CD4-positive, alpha-beta memory T cell (primary cell): ENCODE results near the gene CSTPP1. TPM values are rescaled to one million over a fixed set of nuclear protein-coding genes. Genes with fewer than 3 reads are reported as not detected.

Source experiments
- CTCF ChIA-PET: fragments of 350-600 bp; sonication (Branson Sonifier 250); formaldehyde crosslinking; loops from one replicate; lab custom pipeline; 2021; ENCODE audit warnings: inconsistent platforms; ENCODE audit not compliant: partially characterized antibody; lab: Charles Lee
- POLR2A ChIA-PET: fragments of 350-600 bp; sonication (Branson Sonifier 250); formaldehyde crosslinking; loops from one replicate; lab custom pipeline; 2021; ENCODE audit not compliant: partially characterized antibody; lab: Charles Lee
- DNase-seq, 5 donors: peaks; one replicate each; pipeline versions ENCODE4 v3.0.0 to v3.0.0-alpha.2; 2020 to 2022; ENCODE audit warnings: mixed read lengths in 1 of 5
- H3K27ac ChIP-seq: one replicate; pipeline ENCODE4 v1.7.0; 2013; ENCODE audit warnings: low read depth, low read length
- H3K27me3 ChIP-seq: 2 replicates; pipeline ENCODE4 v1.7.0; 2013; ENCODE audit warnings: mild to moderate bottlenecking, low read length, moderate library complexity; ENCODE audit not compliant: insufficient read depth
- H3K36me3 ChIP-seq: 2 replicates; pipeline ENCODE4 v1.7.0; 2013; ENCODE audit warnings: mild to moderate bottlenecking, low read length, moderate library complexity; ENCODE audit not compliant: insufficient read depth
- H3K4me1 ChIP-seq: 2 replicates; pipeline ENCODE4 v1.7.0; 2013; ENCODE audit warnings: mild to moderate bottlenecking, low read length, moderate library complexity; ENCODE audit not compliant: insufficient read depth
- H3K4me3 ChIP-seq, 2 donors: one replicate each; pipeline ENCODE4 v1.7.0; 2013; ENCODE audit warnings: low read length in 2 of 2, mild to moderate bottlenecking in 1 of 2
- H3K9me3 ChIP-seq, 2 donors: one replicate each; pipeline ENCODE4 v1.7.0; 2013; ENCODE audit warnings: low read length in 2 of 2, control low read depth in 1 of 2; ENCODE audit not compliant: control insufficient read depth in 1 of 2
- H3K27ac Mint-ChIP-seq, 7 donors: one replicate each; pipeline ENCODE4 v1.8.0; 2020 to 2021; ENCODE audit warnings: mixed read lengths in 7 of 7, mild to moderate bottlenecking in 6 of 7, inconsistent platforms in 3 of 7, moderate library complexity in 3 of 7
- H3K27me3 Mint-ChIP-seq, 2 donors: one replicate each; pipeline ENCODE4 v1.8.0; 2020 to 2021; ENCODE audit warnings: mixed read lengths in 2 of 2
- H3K36me3 Mint-ChIP-seq, 2 donors: one replicate each; pipeline ENCODE4 v1.8.0; 2020 to 2021; ENCODE audit warnings: mixed read lengths in 2 of 2, inconsistent platforms in 1 of 2, mild to moderate bottlenecking in 1 of 2
- H3K4me1 Mint-ChIP-seq, 4 donors: one replicate each; pipeline ENCODE4 v1.8.0; 2020 to 2021; ENCODE audit warnings: mixed read lengths in 4 of 4, mild to moderate bottlenecking in 1 of 4
- H3K4me3 Mint-ChIP-seq, 8 donors: one replicate each; pipeline ENCODE4 v1.8.0; 2020 to 2021; ENCODE audit warnings: mixed read lengths in 8 of 8, mild to moderate bottlenecking in 7 of 8, moderate library complexity in 6 of 8, inconsistent platforms in 3 of 8
- H3K9me3 Mint-ChIP-seq, 8 donors: one replicate each; pipeline ENCODE4 v1.8.0; 2020 to 2021; ENCODE audit warnings: mixed read lengths in 8 of 8, mild to moderate bottlenecking in 5 of 8, inconsistent platforms in 3 of 8, moderate library complexity in 1 of 8
- intact Hi-C: fragments of 100-400 bp; cut with micrococcal nuclease; formaldehyde crosslinking; loops from one replicate; pipeline ENCODE4 v1.15.1; 2023
- polyA plus RNA-seq, 2 donors: library from polyadenylated mRNA; unstranded; fragments of 300-500 nt; fragmentation: Illumina TruSeq; gene quantifications; one replicate each; pipeline ENCODE4 v1.2.3, GENCODE V29; 2021
- total RNA-seq, 2 experiments: library from RNA; stranded (reverse); gene quantifications; one replicate each; pipeline ENCODE4 v1.2.3, GENCODE V29; 2021

The CSTPP1 gene
- total and polyA plus RNA-seq, 4 experiments from 2014 or later, result 12.4 to 24.3 (median 17.8) TPM

GRCh38 chr11:47154616-47155570 is 218.3 kb downstream of the CSTPP1 start:
- CTCF ChIA-PET, result interaction anchor here (0.9 to 5.8 kb wide), 11 partner anchors 8 to 268 kb away, joined by 3 to 44 read pairs (median 4); partner anchors contain the start of gene ARFGAP2
- no peak overlapping the region for H3K27ac ChIP-seq
- H3K36me3 ChIP-seq, result no peaks in the 10 kb centered on the region
- H3K27ac Mint-ChIP-seq, result peak overlapping the region; percentile 20 to 90 (median 76)
- H3K27me3 Mint-ChIP-seq, result no peaks in the 10 kb centered on the region
- peaks cover 0 to 7% of the 10 kb centered on the region in 2 donors for H3K36me3 Mint-ChIP-seq
- H3K27me3 ChIP-seq, result no peaks in the 10 kb centered on the region
- no peak overlapping the region for H3K4me3 ChIP-seq
- POLR2A ChIA-PET, result interaction anchor here (0.7 to 1.1 kb wide), 3 partner anchors 9 to 218 kb away, joined by 3 to 4 read pairs (median 3); partner anchors contain the start of genes ACP2 and CSTPP1
- no peaks in the 10 kb centered on the region for H3K9me3 ChIP-seq
- peaks cover 33% of the 10 kb centered on the region for H3K4me1 ChIP-seq
- H3K4me1 Mint-ChIP-seq, result peaks cover 19 to 33% (median 24%) of the 10 kb centered on the region in 4 donors
- peak overlapping the region in 7 of 8 donors; percentile 21 to 81 (median 51) for H3K4me3 Mint-ChIP-seq
- intact Hi-C loops, result no loop called here
- no peaks in the 10 kb centered on the region for H3K9me3 Mint-ChIP-seq
- peak in 1 of 5 donors; percentile 28 for DNase-seq

DNA sequence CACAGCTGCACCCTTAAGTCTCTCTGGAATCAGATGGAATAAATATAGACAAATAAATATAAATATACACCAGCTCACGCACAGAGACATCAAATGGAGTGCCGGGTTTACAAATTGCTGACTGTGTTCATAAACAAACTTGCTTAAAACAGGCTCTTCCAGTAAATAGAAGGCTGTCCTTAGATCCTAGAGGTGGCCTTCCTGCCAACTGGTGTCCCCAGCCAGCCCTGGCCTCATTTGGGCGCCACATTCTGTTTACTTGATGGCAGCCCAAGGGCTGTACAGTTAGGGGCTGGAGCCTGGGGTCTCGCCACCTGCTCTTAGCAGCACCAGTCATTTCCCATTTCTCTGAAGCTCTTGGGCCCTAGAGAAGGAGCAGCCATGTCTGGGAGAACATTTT is 219.3 kb downstream of the CSTPP1 start:
- no peaks in the 10 kb centered on the region for H3K9me3 Mint-ChIP-seq
- no peaks in the 10 kb centered on the region for H3K27me3 ChIP-seq
- no peaks in the 10 kb centered on the region for H3K27me3 Mint-ChIP-seq
- DNase-seq, result no peak
- intact Hi-C loops, result no loop called here
- ChIA-PET POLR2A (interaction anchor here (1.0 to 1.1 kb wide), 2 partner anchors 8 to 219 kb away, joined by 3 to 4 read pairs; partner anchors contain the start of gene CSTPP1), CTCF (interaction anchor here (0.9 to 5.8 kb wide), 3 partner anchors 11 to 264 kb away, joined by 4 to 44 read pairs (median 4); no protein-coding TSS in a partner anchor)
- no peaks in the 10 kb centered on the region for H3K36me3 ChIP-seq
- peaks cover 33% of the 10 kb centered on the region for H3K4me1 ChIP-seq
- no peak overlapping the region for H3K4me3 ChIP-seq
- H3K27ac Mint-ChIP-seq, result peak overlapping the region in 3 of 7 donors; percentile 48 to 89 (median 71)
- H3K9me3 ChIP-seq, result no peaks in the 10 kb centered on the region
- no peak overlapping the region for H3K4me3 Mint-ChIP-seq
- H3K36me3 Mint-ChIP-seq, result peaks cover 0 to 7% of the 10 kb centered on the region in 2 donors
- peaks cover 19 to 33% (median 24%) of the 10 kb centered on the region in 4 donors for H3K4me1 Mint-ChIP-seq
- no peak overlapping the region for H3K27ac ChIP-seq

GRCh38 chr11:47156333-47156732 is 219.8 kb downstream of the CSTPP1 start:
- CTCF ChIA-PET, result interaction anchor here (5.8 kb wide), 1 partner anchor 264 kb away, joined by 44 read pairs; no protein-coding TSS in a partner anchor
- peaks cover 19 to 33% (median 24%) of the 10 kb centered on the region in 4 donors for H3K4me1 Mint-ChIP-seq
- intact Hi-C loops, result no loop called here

GRCh38 chr11:47156951-47157350 is 220.4 kb downstream of the CSTPP1 start:
- no peak overlapping the region for H3K27ac Mint-ChIP-seq
- CTCF ChIA-PET, result interaction anchor here (5.8 kb wide), 1 partner anchor 265 kb away, joined by 44 read pairs; no protein-coding TSS in a partner anchor
- no peaks in the 10 kb centered on the region for H3K27me3 ChIP-seq
- peaks cover 19 to 33% (median 24%) of the 10 kb centered on the region in 4 donors for H3K4me1 Mint-ChIP-seq
- H3K4me3 Mint-ChIP-seq, result no peak overlapping the region
- H3K27me3 Mint-ChIP-seq, result no peaks in the 10 kb centered on the region
- H3K36me3 ChIP-seq, result no peaks in the 10 kb centered on the region
- no peak for DNase-seq
- H3K36me3 Mint-ChIP-seq, result peaks cover 0 to 7% of the 10 kb centered on the region in 2 donors
- POLR2A ChIA-PET, result no interaction called here
- no peaks in the 10 kb centered on the region for H3K9me3 Mint-ChIP-seq
- H3K9me3 ChIP-seq, result no peaks in the 10 kb centered on the region
- no peak overlapping the region for H3K27ac ChIP-seq
- intact Hi-C loops, result no loop called here
- H3K4me1 ChIP-seq, result peaks cover 33% of the 10 kb centered on the region
- no peak overlapping the region for H3K4me3 ChIP-seq

More at GRCh38 chr11:47156333-47156732, 219.8 kb downstream of the CSTPP1 start:
- no peaks in the 10 kb centered on the region for H3K36me3 ChIP-seq
- no peak for DNase-seq
- Mint-ChIP-seq H3K9me3 (no peaks in the 10 kb centered on the region), H3K4me3 (no peak overlapping the region), H3K36me3 (peaks cover 0 to 8% of the 10 kb centered on the region in 2 donors), H3K27me3 (no peaks in the 10 kb centered on the region), H3K27ac (no peak overlapping the region)
- POLR2A ChIA-PET, result no interaction called here
- H3K27me3 ChIP-seq, result no peaks in the 10 kb centered on the region
- no peak overlapping the region for H3K27ac ChIP-seq
- H3K4me1 ChIP-seq, result peaks cover 33% of the 10 kb centered on the region
- no peak overlapping the region for H3K4me3 ChIP-seq
- H3K9me3 ChIP-seq, result no peaks in the 10 kb centered on the region

GRCh38 chr11:47157805-47158204 is 221.2 kb downstream of the CSTPP1 start:
- Mint-ChIP-seq H3K27me3 (no peaks in the 10 kb centered on the region), H3K36me3 (peaks cover 0 to 8% of the 10 kb centered on the region in 2 donors), H3K4me1 (peaks cover 19 to 28% (median 24%) of the 10 kb centered on the region in 4 donors), H3K9me3 (no peaks in the 10 kb centered on the region), H3K4me3 (no peak overlapping the region), H3K27ac (no peak overlapping the region)
- Histone ChIP-seq H3K4me3 (no peak overlapping the region), H3K9me3 (no peaks in the 10 kb centered on the region), H3K4me1 (peaks cover 31% of the 10 kb centered on the region), H3K27ac (no peak overlapping the region), H3K36me3 (no peaks in the 10 kb centered on the region), H3K27me3 (no peaks in the 10 kb centered on the region)
- ChIA-PET POLR2A (no interaction called here), CTCF (no interaction called here)
- intact Hi-C loops, result no loop called here
- no peak for DNase-seq

- Mint-ChIP-seq H3K27me3 (no peaks in the 10 kb centered on the region), H3K36me3 (peaks cover 0 to 8% of the 10 kb centered on the region in 2 donors), H3K9me3 (no peaks in the 10 kb centered on the region), H3K27ac (peak overlapping the region in 1 of 7 donors; percentile 48), H3K4me1 (peaks cover 16 to 23% (median 20%) of the 10 kb centered on the region in 4 donors), H3K4me3 (no peak overlapping the region)
- Histone ChIP-seq H3K4me1 (peaks cover 26% of the 10 kb centered on the region), H3K4me3 (no peak overlapping the region), H3K9me3 (no peaks in the 10 kb centered on the region), H3K27ac (no peak overlapping the region), H3K27me3 (no peaks in the 10 kb centered on the region), H3K36me3 (no peaks in the 10 kb centered on the region)
- POLR2A ChIA-PET, result no interaction called here
- no peak for DNase-seq
- intact Hi-C loops, result no loop called here
- CTCF ChIA-PET, result no interaction called here
Observed at GRCh38 chr11:47158242-47158641, 221.7 kb downstream of the CSTPP1 start.

GRCh38 chr11:47160753-47161133 is 224.2 kb downstream of the CSTPP1 start:
- DNase-seq, result no peak
- Mint-ChIP-seq H3K27ac (peak overlapping the region in 2 of 7 donors; percentile 7 to 75), H3K27me3 (no peaks in the 10 kb centered on the region), H3K9me3 (no peaks in the 10 kb centered on the region), H3K36me3 (peaks cover 7 to 23% of the 10 kb centered on the region in 2 donors), H3K4me1 (peaks cover 0 to 1% (median 0%) of the 10 kb centered on the region in 4 donors), H3K4me3 (no peak overlapping the region)
- no peaks in the 10 kb centered on the region for H3K27me3 ChIP-seq
- no peaks in the 10 kb centered on the region for H3K9me3 ChIP-seq
- ChIA-PET CTCF (interaction anchor here (0.9 to 1.6 kb wide), 3 partner anchors 11 to 270 kb away, joined by 4 to 6 read pairs (median 5); no protein-coding TSS in a partner anchor), POLR2A (no interaction called here)
- H3K36me3 ChIP-seq, result peaks cover 18% of the 10 kb centered on the region
- no peak overlapping the region for H3K27ac ChIP-seq
- H3K4me1 ChIP-seq, result peaks cover 2% of the 10 kb centered on the region
- H3K4me3 ChIP-seq, result no peak overlapping the region
- intact Hi-C loops, result loop anchor here (1.0 kb wide), 1 partner anchor 271 kb away; no protein-coding TSS in a partner anchor
